ENCODE results near the gene COPS6. TPM values are rescaled to one million over a fixed set of nuclear protein-coding genes. Genes with fewer than 3 reads are reported as not detected.

COPS6 gene
- total RNA-seq, 1 donor from 2014 or later: 57.1 TPM

DNA sequence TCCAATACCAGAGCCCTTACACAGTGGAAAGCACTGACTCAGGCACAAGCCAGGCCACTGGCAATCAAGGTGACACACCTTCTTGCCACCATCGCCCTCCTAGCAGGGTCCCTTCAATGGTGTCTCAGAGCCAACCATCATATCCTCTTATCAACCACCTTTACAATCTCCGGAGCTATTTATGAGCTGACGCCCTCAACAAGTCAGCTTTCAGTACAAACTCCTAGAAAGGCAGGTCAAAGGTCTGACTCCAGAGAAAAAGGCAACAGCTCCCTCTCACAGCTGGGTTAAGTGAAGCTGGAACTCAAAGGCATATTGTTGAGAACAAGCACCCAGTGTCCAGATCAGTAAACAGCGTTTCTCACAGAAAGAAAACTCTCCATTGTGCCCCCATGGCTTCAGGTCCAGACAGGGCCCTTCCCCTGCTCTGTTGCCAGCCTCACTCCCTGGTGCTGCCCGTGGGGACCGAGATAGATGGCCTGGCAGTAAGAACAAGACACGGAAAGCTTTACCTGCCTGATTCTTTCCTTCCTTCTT, 9.7 kb upstream of the COPS6 start:
- DNase-seq (ENCODE audit: low read depth in 2 of 2): no peak

GRCh38 chr7:100080907-100081534, 7.7 kb upstream of the COPS6 start:
- peak; percentile 37 to 58 for DNase-seq (ENCODE audit: low read depth in 2 of 2)

DNA sequence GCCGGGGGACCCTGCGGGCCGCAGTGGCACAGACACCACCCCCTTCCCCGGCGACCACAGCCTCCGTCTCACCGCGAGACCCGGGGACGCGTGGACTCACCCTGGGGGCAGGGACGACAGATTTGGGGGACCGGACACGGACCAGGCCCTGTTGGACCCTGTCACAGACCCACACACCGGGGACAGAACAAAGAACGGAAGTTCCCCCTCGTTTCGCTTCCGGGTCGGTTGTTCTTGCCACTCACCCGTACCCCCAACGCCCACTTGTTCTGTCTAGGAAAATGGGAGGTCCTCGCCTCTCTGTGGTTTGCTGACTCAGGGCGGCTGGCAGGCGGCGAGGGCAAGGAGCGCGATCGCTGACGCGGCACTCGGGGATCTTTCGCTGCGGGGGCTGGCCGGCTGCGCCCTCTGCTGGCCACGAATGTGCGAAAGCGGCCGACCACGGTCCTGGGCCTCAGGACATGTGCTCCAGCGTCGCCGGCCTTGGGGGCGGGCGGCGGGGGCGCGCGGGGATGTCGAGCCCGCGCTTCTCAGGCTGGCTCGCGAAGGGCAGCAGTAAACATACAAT, 7.2 kb upstream of the COPS6 start, which contains the start of gene ZNF3:
ZNF3 (minus strand) TSS at position 189 of the 568 bp plus-strand sequence. CDS start 4,366 bp downstream, outside the sequence.
- DNase-seq (ENCODE audit: low read depth in 2 of 2): peak; percentile 99

DNA sequence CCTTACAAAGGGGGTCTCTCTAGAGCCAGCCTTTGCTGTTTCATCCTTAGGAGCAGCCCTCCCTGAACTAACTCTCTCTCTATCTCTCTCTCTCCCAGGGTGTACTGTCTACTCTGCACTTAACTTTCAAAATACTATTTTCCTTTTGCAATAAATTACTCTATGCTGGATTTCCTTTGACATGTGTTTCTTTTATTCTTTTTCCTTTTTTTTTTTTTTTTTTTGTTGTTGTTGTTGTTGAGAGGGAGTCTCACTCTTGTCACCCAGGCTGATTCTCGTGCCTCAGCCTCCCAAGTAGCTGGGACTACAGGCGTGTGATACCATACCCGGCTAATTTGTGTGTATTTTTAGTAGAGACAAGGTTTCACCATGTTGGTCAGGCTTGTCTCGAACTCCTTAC, 5.8 kb upstream of the COPS6 start:
- DNase-seq (ENCODE audit: low read depth in 2 of 2): no peak

DNA sequence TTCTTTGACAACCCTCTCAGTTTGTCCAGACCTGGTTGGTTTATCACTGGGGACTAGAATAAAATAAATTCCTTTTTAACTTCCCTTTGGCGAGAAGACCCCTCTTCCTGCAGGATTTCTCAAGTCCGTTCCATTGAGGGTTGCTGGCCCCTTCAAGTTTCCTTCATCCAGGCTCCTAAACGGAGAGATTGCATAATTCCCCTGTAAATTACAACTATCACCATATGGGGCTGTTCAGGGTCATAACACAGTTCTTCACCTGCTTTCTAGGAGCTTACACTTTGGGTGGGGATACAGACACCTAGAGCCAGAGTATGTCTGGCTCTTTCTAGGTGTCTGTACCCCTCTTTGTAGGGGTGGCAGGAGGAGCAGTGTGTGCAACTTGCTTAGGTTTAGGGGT, 3.3 kb upstream of the COPS6 start:
- no peak for DNase-seq (ENCODE audit: low read depth in 2 of 2)

- peak; percentile 94 to 99 for DNase-seq (ENCODE audit: low read depth in 2 of 2)
Observed at GRCh38 chr7:100087055-100087750, 1.6 kb upstream of the COPS6 start.

DNA sequence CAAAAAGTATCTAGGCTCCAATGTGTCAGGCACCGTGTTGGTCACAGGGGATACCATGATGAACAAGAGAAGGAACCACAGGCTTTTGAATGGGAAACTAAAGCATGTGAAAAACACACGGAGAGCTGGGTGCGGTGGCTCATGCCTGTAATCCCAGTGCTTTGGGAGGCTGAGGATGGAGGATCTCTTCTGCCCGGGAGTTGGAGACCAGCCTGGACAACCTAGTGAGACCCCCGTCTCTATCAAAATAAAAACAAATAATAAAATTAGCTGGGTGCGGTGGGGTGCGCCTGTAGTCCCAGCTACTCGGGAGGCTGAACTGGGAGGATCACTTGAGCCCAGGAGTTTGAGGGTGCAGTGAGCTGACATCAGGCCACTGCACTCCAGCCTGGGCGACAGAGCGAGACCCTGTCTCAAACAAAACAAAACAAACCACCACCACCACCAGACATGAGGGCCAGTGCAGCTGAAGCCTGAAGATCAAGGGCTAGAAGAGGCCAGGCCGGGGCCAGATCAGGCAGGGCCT, 611 bp upstream of the COPS6 start:
- DNase-seq (ENCODE audit: low read depth in 2 of 2): no peak

DNA sequence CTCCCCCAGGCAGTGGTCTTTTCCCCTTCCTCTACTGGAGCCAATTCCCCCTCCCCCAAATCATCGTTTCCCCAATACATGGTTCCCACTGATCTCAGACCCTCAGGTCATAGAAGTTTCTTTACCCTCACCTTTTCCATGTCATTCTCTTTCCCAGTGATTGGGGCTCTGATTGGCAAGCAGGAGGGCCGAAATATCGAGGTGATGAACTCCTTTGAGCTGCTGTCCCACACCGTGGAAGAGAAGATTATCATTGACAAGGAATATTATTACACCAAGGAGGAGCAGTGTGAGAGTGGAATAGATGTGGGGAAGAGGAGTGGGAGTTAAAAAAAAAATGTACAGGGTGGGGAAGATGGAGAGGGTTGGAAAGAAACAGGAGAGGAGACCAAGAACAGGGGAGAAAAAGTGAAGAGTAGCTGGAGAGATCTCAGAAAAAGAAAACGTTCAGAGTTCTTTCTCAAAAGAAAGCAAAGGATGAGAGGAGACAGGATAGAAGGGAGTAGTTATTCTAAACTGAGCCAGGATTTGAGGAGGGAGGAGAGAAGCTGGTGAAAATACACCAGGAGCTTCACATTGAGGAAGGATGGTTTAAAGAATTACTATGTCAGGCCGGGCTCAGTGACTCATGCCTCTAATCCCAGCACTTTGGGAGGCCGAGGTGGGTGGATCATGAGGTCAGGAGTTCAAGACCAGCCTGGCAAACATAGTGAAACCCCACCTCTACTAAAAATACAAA, 858 bp downstream of the COPS6 start:
- no peak for DNase-seq (ENCODE audit: low read depth in 2 of 2)

- DNase-seq (ENCODE audit: low read depth in 2 of 2): no peak
Observed at GRCh38 chr7:100090527-100091410, 2.0 kb downstream of the COPS6 start.

GRCh38 chr7:100091411-100092181, 2.8 kb downstream of the COPS6 start:
- no peak for DNase-seq (ENCODE audit: low read depth in 2 of 2)

DNA sequence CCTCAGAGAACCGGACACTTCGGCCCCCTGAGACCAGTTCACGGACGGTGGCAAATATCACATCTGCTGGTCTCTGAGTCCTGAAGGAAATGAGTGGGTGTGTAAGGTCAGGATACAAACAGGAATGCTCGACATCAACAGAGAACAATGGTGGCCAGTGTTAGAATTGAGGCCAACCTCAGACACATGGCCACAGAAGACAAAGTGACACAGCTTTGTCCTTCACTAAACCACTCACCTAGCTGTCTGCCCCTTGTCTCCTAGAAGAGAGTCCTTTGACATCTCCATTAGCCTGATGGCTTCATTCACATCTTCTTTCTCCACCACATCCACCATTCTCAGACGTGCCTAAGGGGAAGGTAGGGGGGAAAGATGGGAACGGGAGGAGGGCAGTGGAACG, 4.3 kb downstream of the COPS6 start:
- peak; percentile 48 to 57 for DNase-seq (ENCODE audit: low read depth in 2 of 2)

GRCh38 chr7:100093498-100093897, 4.7 kb downstream of the COPS6 start:
- no peak for DNase-seq (ENCODE audit: low read depth in 2 of 2)

DNA sequence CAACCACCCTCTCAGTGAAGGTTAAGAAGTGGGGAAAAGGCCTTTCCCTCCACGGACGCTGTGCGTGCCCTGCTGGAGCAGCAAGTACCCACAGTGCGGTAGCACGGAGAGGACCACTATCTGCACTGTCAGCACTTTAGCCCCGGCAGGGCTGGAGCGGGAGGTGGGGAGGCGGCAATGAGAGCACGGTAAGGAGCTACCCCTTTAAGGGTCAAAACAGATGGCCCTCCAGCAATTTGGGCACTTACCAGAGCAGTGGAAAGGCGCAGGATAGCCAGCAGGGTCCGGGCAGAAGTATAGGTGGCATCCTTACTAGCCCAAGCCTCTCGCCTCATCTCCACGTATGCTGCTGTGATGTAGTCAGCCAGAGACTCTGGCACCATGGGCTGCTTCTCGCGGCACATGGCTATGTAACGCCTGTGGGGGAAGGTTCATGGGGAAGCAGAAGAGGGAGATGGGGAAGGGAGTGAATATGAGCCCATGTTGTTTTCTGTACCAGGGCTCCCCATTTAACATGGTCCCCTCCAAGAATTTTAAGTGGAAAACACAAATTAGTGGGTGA, 5.2 kb downstream of the COPS6 start:
- DNase-seq (ENCODE audit: low read depth in 2 of 2): no peak

- DNase-seq (ENCODE audit: low read depth in 2 of 2): no peak
Observed at GRCh38 chr7:100095289-100095688, 6.5 kb downstream of the COPS6 start.

- no peak for DNase-seq (ENCODE audit: low read depth in 2 of 2)
Observed at GRCh38 chr7:100095704-100096103, 6.9 kb downstream of the COPS6 start.

DNA sequence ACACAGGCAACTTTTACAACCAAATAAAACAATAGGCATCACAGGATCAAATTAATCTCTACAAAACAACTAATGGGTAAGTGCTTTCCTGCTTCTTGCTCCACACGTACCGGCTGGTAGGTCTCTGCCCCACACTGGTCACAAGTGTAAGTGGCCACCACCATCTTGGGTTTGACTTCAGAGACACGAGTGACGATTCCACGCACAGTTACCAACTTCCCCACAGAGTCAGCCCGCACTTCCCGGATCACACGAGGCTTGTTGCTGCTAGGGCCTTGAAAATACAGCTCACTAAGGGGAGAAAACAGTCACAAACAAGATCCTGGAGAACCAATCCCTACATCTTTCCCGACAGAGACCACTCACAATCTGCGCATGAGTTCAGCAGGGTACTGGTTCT, 10.1 kb downstream of the COPS6 start:
- no peak for DNase-seq (ENCODE audit: low read depth in 2 of 2)

DNA sequence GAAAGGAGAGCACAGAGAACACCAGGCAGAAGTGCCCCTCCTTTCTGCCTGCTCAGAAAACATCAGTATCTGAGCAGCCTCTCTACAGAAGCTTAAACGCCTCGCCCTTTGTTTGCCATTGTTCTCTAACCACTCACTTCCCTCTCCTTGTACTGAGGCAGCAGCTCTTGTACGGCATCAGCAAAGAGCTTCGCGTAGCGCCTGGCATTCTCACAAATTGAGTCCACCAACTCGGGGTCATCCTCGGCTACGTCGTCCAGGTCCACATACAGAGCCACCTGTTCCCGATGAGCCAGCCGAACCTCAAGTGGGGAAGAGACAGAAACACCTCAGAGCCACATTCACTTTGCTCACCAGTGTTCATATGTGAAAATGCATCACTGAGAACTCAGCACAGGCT, 10.7 kb downstream of the COPS6 start:
- peak in 1 of 2 donors; percentile 46 for DNase-seq (ENCODE audit: low read depth in 2 of 2)

DNA sequence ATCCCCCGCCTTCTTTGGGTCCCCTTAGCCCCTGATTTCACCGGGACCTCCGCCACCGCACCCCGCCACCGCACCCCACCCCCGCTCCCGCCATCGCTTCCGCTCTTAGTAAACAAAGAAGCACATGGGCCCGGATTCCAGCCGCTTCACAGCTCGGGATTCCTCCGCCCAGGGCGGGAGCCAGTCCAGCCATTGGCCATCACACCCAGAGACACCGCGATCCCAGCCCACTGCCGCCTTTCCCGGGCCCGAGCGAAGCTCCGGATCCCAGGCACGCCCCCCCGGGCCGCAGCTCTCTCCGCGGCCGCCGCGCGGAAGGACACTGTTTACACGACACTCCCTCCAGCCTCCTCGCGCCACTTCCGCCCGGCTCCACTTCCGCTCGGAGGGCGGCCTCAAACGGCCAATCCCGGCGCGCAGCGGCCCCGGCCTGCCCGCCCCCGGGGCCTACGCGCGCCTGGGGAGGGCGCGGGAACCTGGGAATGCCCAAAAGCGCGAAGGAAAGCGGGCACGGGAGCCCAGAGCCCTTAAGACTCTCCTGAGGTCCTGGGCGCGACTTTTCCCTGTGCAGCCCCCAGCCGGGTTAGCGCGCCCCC, 11.7 kb downstream of the COPS6 start:
- DNase-seq (ENCODE audit: low read depth in 2 of 2): peak; percentile 99
